ENCODE data around the gene CDC42EP2. TPM values are rescaled to one million over a fixed set of nuclear protein-coding genes. Genes with fewer than 3 reads are reported as not detected.

Gene CDC42EP2
- total and polyA plus RNA-seq, 2 of the 13 experiments (the other 11 are each of a cell fraction or from before 2014, with no cell fraction given): 2.3 to 7.1 TPM

GRCh38 chr11:65305501-65306268, 9.0 kb upstream of the CDC42EP2 start (continued):
- TF ChIP-seq MLX (CRISPR knock-in tag; IDR thresholded peaks at IDR 0.05) (no peak; the same call in 1 of the 2 replicates), SMC3 (IDR thresholded peaks at IDR 0.05; ENCODE audit: low read length) (peak; percentile 20; the same call in 1 of the 2 replicates), MBD4 (IDR thresholded peaks at IDR 0.05; ENCODE audit: borderline replicate concordance, low read length) (0 out of 2 replicates have a peak, but pooled peaks have one; percentile 58), ZNF17 (CRISPR knock-in tag; IDR thresholded peaks at IDR 0.05) (no peak), ZNF672 (CRISPR knock-in tag; IDR thresholded peaks at IDR 0.05) (no peak), UBTF (CRISPR knock-in tag; IDR thresholded peaks at IDR 0.05) (peak; percentile 43; the same call in 1 of the 2 replicates), THRA (CRISPR knock-in tag; IDR thresholded peaks at IDR 0.05; ENCODE audit: borderline replicate concordance) (peak; percentile 62; the same call in 1 of the 2 replicates), ZBTB34 (CRISPR knock-in tag; IDR thresholded peaks at IDR 0.05) (0 out of 2 replicates have a peak, but pooled peaks have one; percentile 43), TFDP2 (CRISPR knock-in tag; IDR thresholded peaks at IDR 0.05) (peak; percentile 47), SOX6 (IDR thresholded peaks at IDR 0.05) (no peak), SOX6 (CRISPR knock-in tag; IDR thresholded peaks at IDR 0.05) (peak; percentile 57; the same call in 1 of the 2 replicates), FOXK2 (IDR thresholded peaks at IDR 0.05) (peak; percentile 33; the same call in 1 of the 2 replicates), STAG1 (CRISPR knock-in tag; IDR thresholded peaks at IDR 0.05) (peak; percentile 14; the same call in 1 of the 2 replicates), FOXJ3 (CRISPR knock-in tag; IDR thresholded peaks at IDR 0.05; ENCODE audit: borderline replicate concordance) (peak; percentile 94; the same call in 1 of the 2 replicates), MXD3 (CRISPR knock-in tag; IDR thresholded peaks at IDR 0.05) (peak; percentile 61; the same call in 1 of the 2 replicates), NFE2L1 (CRISPR knock-in tag; IDR thresholded peaks at IDR 0.05; ENCODE audit: borderline replicate concordance) (no peak), MXI1 (IDR thresholded peaks at IDR 0.05; ENCODE audit: borderline replicate concordance, low read depth, low read length) (0 out of 3 replicates have a peak, but pooled peaks have one; percentile 19), ZNF629 (CRISPR knock-in tag; conservative IDR thresholded peaks at IDR 0.05) (peak; percentile 92), POLR2AphosphoS5 (IDR thresholded peaks at IDR 0.05; ENCODE audit: low read depth, low read length) (no peak; the same call in 1 of the 2 replicates), JUND (CRISPR knock-in tag; IDR thresholded peaks at IDR 0.05) (peak; percentile 74; the same call in 1 of the 2 replicates)
